Measurements from ENCODE around the gene CAPN13.

GRCh38 chr2:30801821-30802455, 5.3 kb downstream of the CAPN13 start:
- TF ChIP-seq CTCF (IDR thresholded peaks at IDR 0.05) (no peak), POLR2AphosphoS5 (IDR thresholded peaks at IDR 0.05) (no peak)

Measured in breast epithelium (tissue), 3 donors.